Occipital lobe (tissue), 2 donors: ENCODE measurements around the gene RPL7A. TPM values are rescaled to one million over a fixed set of nuclear protein-coding genes. Genes with fewer than 3 reads are reported as not detected.
"Not testable (repeated sequence)": the region's sequence is repeated elsewhere in the genome, so short reads cannot be mapped to it uniquely, and the experiment has no call there.

Experiments
- DNase-seq: peaks from one replicate; lab custom pipeline; 2025; lab: John Stamatoyannopoulos, UW
- total RNA-seq: library from RNA; depleted of rRNA; stranded (reverse); fragments of >200 nt; gene quantifications from one replicate; pipeline ENCODE4 v1.2.3, GENCODE V29; 2014

Gene RPL7A
- 1,058 TPM for total RNA-seq

DNA sequence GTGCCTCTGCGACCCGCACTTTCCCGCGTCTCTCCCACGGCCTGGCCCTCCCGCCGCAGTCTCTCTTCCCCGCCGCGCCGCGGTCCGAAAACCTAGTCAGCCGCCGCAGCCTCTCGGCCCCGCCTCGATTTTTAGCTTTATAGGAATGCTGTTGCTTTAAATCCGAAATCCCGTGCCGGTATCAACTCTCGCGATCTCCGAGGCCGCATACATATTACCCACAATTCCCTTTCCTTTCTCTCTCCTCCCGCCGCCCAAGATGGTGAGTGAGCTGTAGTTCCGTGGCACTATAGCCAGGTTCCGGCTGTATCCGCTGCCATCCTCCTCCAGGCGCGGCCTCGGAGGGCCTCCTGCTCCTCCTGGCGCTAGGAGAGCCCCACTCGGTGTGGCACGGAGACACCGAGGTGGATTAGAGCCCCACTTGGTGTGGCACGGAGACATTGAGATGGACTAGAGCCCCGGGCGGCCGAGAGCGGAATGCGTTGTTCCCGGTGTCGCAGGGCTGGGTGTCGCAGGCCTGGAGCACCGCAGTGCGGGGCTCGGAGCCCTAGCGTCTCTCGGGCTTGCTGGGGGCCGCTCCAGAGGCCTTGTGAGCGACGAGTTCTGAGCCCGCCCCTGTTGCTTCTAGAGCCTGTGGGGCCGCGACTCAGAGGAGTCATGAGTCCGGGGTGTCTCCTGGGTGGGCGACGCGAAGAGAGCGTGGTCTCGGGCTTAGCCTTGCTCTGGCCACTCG is at the start of gene RPL7A, which contains the start of gene MED22:
TSS of gene RPL7A (plus strand) at position 234 of the 733 bp plus-strand sequence. CDS start at position 260, 26 bp downstream.
TSS of gene MED22 (minus strand) at position 147 of the 733 bp plus-strand sequence. CDS start 1,469 bp downstream, outside the sequence.
- DNase-seq = peak; percentile 81

DNA sequence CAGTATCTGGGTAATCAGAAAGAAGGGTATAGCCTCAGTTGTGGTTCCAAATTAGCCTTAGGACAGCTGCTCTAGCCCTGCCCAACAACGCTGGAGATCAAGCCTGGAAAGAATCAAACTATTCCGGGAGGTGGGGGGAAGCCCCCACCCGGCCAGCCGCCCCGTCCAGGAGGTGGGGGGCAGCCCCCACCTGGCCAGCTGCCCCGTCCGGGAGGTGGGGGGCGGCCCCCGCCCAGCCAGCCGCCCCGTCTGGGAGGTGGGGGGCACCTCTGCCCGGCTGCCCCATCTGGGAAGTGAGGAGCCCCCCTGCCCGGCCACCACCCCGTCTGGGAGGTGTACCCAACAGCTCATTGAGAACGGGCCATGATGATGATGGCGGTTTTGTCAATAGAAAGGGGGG is 48.0 kb upstream of the RPL7A start:
- DNase-seq = not testable (repeated sequence)

DNA sequence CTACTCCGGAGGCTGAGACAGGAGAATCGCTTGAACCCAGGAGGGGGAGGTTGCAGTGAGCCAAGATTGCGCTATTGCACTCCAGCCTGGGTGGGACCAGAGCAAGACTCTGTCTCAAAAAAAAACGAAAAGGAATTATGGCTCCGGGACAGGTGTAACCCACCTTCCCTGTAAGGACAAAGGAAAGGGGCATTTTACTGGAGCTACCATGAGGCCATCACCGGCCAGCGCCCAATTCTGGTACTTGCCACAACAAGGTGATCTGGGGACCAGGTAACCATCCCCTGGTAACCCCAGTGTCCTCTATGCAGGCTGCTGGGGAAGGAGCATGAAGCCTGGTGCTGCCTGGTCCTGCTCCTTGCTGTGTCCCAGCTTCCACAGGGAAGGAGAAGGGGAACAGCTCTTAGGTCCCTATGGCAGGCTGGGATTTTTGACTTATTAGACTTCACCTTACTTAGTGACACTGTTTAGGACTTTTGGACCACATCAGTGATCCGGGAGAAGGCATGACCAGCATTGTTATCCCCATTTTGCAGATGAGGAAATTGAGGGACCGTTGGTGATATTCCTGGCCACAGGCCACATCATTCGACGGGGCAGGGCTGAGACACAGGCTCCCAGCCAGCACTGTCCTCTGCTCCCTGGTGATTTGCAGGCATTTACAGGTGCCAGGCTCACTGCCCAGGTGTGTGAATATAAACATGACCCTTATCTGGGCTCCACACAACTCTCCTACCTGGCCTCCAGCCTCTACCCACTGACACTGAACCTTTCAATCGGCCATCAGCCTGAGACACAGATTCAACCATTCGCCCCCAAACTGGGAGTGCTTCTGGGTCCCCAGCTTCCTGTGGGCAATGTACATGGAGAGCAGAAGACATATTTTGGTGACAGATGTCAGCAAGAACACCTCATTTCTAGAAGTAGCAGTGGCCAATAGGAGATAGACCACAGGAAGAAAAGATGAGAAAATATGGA is 46.5 kb upstream of the RPL7A start:
- no peak for DNase-seq

DNA sequence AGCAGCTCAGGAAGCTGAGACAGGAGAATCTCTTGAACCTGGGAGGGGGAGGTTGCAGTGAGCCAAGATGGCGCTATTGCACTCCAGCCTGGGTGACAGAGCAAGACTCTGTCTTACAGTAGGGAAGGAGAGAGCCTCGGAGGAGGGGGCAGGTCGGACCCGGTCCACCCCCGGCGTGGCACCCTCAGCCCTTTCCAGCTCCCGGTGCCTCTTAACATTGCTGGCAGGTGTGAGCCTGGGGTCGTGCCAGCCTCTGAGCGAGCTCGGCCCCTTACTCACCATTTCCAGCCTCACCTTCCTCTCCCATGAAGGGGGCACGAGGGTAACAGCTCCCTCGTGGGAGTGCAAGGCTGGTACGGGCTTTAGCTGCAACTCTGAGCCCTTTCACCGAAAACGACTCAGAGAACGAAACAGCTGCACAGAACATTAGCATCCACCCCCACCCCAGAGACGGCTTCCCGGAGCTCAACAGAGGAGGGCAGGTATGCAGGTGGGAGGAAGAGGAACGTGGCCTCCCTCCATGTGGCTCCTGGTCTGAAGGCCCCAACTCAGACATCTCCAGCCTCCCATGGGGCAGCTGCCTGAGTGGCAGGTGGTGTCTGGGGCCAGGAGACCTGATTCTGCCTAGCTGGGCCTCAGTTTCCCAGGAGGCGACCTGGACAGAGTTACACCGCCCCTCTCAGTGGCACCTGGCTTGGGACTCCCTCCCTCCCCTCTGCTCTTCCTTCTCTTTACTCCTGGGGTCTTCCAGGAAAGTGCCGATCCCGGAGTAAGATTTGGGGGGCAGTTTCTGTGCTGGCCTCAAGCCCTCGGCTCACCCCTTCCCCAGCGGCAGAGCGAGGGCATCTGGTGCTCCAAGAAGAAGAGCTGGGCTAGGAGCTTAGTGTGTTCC is 44.5 kb upstream of the RPL7A start:
- no peak for DNase-seq

DNA sequence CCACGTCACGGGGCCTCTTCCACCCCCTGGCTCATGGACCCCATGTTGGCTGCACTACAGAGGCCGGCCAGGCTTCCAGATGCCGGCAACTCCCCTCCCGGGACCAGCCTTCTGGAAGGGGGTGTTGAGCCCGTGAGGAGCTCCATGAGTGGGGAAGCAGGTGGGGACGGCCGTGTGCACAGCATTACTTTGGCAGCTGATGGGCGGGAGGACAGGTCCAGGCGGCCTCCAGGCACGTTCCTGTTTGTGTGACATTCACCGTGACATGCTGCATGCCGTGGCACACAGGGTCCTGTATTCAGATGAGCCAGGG is 43.9 kb upstream of the RPL7A start:
- DNase-seq = no peak

DNA sequence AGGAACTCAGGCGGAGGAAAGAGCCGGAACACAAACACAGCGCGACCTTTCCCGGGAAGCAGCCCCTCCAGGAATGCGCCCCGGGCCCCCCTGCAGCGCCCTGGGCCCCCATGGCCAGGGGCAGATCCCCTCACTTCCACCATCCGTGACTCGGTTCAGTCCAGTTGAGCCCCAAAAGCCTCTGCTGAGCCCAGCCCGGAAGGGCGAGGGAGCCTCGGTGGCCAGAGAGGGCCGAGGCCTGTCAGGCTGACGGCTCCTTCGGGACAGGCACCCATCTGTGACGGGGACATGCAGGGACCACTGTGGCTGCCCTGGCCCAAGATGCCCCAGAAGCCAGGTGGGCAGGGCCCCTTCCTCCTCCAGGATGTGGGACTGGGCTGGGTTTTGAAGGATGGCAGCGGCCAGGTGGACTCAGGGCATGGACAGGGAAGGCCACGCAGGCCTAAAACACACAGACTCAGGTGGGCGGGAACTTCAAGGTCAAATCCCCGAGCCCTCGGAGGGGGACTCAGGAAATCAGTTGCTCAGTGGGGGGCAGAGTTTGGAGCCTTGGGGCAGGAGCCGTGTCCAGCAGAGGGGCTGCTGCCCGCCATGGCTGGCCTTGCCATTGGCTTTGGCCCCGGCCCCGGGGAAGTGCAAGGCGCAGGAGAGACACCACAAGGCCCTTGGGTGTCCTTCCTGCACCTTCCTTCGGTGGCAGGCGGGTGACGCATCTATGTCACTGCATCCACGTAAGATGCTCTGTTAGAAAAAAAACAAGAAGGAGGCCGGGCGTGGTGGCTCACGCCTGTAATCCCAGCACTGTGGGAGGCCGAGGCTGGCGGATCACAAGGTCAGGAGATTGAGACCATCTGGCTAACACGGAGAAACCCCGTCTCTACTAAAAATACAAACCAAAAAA is 43.3 kb upstream of the RPL7A start:
- DNase-seq = no peak

DNA sequence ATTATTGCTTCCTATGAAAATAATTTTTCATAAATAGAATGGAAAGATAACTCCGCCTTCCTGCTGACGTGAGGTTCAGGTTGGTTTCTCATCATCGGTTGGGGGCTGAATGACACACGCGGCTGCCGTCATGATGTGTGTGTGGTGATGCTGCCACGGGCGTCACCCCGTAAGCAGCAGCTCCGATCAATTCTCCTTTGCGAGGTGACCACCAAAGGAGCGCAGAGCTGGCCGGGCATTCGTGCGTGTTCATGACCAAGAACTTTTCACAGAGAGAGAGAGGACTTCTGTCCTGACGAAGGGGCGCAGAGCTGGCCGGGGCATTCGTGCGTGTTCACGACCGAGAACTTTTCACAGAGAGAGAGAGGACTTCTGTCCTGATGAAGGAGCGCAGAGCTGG is 42.3 kb upstream of the RPL7A start:
- no peak for DNase-seq

DNA sequence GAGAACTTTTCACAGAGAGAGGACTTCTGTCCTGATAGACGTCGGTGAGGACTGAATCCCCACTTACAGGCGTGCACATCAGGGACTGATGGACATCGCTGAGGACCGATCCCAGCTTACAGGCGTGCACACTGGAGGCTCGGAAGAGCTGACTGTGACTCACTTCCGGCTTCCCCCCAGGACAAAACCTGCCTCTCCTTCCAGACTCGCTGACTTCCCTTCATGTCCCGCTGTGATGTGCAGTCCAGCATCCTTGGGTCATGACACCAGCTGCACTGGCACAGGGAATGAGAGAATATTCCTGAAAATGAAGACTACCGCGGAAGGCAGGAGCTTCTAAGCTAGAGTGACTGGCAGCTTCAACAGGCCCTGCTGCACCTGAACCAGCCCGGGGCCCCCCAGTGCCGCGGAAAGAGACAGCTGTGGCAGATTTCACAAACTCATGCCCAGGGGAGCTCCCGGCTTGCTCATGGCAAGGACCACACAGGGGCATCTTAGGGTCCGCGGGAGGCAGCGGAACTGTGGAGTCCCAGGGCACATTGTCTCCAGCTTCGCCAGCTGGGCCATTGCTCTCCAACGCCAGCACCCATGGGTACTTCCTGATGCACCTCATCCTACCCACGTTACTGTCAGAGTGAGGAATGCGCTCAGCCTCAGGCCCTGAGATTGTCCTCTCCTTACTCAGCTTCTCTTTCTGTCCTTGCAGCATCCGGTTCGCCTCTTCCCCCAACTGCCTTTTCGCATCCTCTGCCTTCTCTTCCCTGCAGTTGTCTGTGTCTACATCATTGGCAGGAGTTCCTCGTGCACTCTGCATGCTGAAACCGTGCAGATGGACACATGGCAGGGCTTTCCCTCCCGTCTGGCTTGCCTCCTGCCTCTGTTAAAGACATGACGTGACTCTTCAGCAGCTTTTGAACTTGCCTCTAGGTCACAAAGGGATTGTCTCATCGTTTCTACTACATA is 41.5 kb upstream of the RPL7A start:
- no peak for DNase-seq

DNA sequence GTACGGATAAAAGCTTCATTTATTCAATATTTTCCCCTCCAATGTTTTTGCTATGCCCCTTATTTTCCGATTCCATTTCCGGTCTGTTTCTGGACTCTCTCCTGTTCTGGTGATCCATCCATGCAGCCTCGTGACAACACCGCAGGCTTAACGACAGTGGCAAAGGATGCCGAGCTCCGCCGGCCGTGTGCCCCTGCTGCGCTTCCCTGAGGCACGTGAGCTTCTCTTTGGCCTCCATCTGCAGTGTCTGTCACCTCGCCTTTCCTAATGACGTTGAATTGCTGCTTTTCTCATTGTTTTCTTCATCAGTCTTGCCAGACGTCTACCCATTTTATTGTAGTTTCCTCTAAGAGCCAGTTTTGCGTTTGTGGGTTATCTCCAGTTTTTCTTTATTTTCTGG is 40.7 kb upstream of the RPL7A start:
- DNase-seq = no peak

DNA sequence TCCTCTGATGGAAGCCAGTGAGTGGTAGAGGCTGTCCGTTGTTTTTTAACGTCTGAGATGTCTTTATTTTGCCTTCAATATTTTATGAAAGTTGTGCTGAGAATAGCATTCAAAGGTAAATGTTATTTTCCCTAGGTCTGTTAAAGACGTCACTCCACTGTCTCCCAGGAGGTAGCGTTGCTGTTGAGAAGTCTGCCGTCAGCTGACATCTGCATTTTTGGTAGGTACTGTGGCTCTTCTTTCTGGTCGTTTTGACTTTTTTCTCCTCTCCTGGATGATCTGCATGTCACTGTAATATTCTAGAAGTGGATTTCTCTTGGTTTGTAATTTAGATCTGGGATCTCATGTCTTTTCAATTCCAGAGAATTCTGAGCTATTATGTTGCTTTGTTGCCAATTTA is 38.4 kb upstream of the RPL7A start:
- DNase-seq = no peak

DNA sequence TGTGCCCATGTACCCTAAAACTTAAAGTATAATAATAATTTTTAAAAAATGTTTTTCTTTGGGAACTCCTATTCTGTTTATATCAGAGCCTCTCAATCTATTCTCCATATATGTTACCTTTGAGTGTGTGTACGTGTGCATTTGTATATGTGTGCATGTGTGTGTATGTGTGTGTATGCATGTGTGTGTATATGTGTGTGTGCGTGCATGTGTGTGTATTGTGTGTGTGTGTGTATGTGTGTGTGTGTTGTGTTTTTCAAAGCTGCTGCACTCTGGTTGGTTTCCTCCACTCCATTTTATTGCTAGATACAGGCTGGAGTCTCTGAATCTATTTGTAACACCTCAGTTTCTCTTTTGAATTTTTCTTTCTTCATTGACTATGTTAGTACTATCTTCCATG is 32.0 kb upstream of the RPL7A start:
- DNase-seq = no peak

DNA sequence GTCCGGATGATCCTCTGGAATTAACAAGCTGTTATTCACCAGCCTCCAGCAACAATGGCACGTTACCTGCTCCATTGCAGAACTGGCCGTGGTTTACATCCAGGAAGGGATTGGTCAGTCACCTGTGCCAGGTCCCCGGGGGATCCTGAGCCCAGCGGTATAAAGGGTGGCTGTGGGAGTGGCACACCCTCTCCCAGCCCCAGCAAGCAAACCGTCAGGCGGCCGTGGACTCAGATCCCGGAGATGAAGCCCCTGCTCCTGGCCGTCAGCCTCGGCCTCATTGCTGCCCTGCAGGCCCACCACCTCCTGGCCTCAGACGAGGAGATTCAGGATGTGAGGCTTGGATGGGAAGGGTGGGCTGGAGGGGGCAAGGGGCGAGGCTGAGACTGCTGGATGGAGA is 30.5 kb upstream of the RPL7A start:
- not testable (repeated sequence) for DNase-seq

DNA sequence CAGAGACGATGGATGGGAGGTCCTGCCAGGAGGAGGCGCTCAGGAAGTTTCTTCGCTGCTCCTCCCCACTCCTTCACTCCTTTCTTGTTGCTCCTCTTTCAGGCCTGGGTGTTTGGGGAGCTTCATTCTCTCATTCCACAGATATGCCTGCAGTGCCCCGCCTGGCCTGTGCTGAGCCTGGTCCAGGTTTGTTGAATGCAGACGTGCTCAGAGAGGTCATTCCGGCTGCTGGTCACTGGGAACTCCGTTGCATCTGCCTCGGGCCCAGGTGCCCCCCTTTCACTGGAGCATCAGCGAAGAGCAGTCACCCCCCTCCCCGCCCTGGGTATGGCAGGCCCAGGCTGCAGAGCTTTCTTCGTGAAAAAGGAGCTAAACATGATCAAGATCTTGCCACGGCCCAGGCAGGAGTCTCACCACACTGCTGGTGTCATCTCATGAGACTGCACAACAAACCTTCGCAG is 27.6 kb upstream of the RPL7A start:
- DNase-seq = no peak

DNA sequence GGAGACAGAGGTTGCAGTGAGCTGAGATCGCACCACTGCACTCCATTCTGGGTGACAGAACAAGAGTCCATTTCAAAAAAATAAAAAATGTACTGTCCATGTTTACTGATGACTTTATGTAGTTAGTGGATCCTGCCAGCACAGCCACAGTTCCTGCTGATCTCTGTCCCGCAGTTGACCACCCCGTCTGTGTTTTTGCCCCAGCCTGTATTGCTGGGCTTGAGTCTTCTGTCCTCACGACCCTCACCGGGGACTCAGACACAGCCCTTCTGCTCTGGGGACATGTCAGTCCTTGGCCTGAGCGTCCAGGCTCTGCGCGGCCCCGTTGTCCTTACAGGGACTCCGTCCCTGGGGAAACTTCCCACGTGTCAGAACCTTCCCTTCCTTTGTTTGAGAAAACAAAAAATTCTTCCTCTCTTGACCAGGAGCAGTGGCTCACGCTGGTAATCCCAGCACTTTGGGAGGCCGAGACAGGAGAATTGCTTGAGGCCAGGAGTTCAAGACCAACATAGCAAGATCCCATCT is 26.5 kb upstream of the RPL7A start:
- no peak for DNase-seq

DNA sequence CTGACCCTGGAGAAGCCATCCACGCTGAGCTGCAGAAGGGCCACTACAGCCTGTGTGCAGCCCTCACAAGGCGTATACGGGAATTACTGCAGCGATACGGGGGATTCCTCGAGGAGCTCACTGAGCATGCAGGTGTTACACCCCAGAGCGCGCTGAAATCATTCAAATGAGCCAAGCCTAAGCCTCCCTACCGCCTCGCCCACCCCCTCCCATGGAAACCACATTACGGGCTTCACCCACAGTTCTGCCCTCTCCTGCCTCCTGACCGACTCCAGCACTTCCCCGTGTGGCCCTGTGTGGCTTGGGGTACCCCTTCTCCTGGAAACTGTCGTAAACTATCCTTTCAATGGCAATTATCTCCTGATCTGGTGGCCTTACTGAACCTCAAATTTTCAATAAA is 25.3 kb upstream of the RPL7A start:
- DNase-seq = no peak

DNA sequence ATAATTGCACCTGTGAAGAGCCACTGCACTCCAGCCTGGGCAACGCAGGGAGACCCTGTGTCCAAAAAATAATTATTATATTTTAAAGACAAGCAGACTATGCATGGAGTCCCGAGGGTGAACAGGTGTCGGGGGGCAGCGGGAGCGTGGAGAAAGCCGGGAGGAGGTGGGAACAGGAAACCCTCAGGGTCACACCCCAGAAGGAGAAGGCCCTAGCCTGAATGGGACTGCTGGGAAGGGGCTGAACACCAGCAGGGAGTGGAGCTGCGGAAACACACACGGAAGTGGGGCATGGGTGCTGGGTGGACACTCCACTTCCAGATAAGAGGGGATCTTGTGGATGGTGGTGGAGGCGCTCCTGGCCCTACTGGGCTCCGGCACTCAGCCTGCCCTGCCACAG is 24.8 kb upstream of the RPL7A start:
- DNase-seq = no peak

DNA sequence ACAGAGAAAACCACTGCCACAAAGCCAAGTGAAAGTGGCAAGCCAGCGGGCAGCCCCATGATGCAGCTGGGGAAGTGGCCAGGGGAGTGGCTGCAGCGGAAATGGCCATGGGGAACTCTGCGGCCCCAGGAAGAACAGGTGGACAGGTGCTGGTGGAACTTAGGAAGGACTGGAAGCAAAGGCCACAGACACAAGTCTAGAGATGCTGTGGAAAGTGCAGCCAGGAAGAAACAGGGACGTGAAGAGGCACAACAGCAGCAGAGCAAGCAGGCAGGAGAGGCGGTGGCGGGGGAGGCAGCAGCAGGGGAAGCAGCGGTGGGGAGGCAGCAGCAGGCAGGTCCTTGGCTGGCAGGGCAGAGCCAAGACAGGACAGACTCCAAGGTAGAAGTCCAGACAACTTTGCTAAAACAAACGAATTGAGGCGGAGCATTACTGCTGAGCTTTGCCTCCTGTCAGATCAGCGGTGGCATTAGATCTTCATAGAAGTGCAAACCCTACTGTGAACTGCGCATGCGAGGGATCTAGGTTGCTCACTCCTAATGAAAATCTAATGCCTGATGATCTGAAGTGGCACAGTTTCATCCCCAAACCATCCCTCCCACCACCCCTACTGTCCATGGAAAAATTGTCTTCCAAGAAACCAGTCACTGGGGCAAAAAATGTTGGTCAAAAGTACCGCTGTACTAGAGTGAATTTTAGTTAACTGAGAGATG is 23.9 kb upstream of the RPL7A start:
- no peak for DNase-seq

DNA sequence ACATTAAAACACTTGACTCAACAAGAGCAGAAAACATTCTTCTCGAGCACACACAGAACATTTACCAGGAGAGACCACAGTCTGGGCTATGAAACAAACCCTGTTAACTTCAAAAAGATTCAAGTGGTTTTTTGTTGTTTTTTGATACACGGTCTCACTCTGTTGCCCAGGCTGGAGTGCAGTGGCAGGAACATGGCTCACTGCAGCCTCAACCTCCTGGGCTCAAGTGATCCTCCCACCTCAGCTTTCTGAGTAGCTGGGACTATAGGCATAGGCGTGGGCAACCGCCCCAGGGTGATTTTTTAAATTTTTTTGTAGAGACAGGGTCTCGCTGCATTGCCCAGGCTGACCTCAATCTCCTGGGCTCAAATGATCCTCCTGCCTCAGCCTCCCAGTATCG is 21.0 kb upstream of the RPL7A start:
- DNase-seq = not testable (repeated sequence)
